HG03135 (cell line): ENCODE measurements around the gene MTF1.

Experiments
- ATAC-seq: cut with Tn5 transposase; IDR thresholded peaks from one replicate; pipeline ENCODE4 v1.9.1; 2021; ENCODE audit warnings: mild to moderate bottlenecking, moderate library complexity; ENCODE audit not compliant: unreplicated experiment

The MTF1 gene

DNA sequence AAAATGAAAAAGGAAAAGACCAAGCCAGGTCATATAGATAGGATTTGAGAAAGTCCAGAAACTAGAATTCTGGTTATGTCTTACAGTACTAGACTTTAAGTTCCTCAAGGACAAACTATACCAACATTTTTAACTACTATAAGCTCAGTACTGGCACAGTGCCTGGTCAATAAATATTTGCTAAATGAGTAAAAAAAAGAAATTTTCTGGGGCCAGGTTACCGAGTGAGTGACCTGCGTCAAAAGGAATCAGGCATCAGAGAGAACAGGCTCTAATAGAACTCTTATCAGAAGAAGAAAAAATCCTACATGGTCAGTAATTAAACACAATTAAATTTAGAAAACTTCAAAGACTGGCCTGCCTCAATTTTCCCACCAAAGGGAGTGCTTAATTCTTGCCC is 27.6 kb downstream of the MTF1 start:
- ATAC-seq = no peak

DNA sequence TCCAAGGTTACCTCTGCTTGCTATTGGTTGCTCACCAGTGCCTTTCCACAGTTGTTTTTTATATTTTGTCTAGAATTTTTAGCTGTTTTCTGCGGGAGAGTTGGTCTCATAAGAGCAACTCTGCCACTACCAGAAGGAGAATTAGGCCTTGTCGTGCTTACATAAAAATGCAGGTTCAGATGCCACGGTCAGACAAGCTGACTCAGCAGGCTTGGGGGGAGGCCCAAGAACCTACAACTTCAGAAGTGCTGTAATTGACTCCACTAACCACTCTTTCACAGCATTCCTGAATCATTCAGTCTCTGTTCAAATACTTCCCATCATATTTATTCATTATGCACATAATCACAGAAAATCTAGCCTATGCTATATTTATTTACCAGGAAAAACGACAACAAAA is 28.3 kb downstream of the MTF1 start:
- no peak for ATAC-seq

GRCh38 chr1:37828410-37829074 is 30.9 kb downstream of the MTF1 start:
- no peak for ATAC-seq

- ATAC-seq = no peak
Observed at GRCh38 chr1:37825506-37825905, 33.9 kb downstream of the MTF1 start.

GRCh38 chr1:37824001-37824400 is 35.4 kb downstream of the MTF1 start:
- no peak for ATAC-seq

DNA sequence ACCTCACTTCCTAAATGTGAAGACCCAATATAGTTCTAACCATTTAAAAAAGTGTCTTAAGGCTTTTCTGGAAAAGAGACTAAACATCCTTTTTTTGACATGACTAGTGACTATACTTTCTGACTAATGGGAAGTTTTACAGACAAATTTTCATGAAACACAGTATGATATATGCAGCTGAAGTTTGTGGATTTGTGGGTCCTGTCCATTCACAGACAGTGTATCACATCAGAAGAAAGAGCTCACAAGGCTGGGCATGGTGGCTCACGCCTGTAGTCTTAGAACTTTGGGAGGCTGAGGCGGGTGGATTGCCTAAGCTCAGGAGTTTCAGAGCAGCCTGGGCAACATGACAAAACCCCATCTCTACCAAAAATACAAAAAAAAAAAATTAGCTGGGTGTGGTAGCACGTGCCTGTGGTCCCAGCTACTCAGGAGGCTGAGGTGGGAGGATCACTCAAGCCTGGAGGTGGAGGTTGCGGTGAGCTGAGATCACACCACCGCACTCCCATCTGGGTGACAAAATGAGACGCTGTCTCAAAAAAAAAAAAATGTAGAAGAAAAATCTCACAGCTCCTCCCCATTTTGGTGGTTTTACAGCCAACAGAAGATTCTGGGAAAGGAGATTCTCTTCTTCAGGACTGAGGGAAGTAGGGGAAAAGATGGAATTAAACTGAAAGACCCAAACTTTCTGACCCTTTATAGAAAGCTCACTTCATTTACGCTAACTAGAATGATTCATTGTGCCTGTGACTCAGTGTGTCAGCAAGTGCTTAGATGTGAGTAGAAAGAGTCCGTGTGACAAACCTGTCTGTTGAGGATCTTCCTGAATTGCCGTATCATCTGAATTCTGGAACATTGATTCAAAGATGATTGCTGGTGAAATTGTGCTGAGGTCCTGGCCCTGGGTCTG is 36.2 kb downstream of the MTF1 start:
- no peak for ATAC-seq

DNA sequence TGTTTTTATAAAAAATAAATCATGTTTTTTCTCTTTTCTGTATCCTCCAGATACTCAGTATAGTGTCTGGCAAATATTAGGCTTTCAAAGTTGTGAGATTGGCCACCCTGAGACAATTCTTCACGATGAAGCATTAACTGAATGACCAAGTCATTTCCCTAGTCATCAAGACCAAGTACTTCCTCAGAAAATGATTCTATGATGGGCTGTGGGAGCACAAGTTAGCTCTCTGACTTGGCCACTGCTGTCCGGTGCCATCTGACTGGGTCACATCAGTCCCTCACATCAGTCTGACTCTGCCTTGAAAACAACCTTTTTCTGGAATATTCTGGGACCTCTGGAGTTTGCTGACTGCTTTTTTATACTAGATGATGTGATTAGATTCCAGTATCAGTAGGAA is 37.9 kb downstream of the MTF1 start:
- ATAC-seq = no peak

GRCh38 chr1:37817481-37817880 is 41.9 kb downstream of the MTF1 start:
- ATAC-seq = no peak

- no peak for ATAC-seq
Observed at GRCh38 chr1:37814252-37814651, 45.1 kb downstream of the MTF1 start.

DNA sequence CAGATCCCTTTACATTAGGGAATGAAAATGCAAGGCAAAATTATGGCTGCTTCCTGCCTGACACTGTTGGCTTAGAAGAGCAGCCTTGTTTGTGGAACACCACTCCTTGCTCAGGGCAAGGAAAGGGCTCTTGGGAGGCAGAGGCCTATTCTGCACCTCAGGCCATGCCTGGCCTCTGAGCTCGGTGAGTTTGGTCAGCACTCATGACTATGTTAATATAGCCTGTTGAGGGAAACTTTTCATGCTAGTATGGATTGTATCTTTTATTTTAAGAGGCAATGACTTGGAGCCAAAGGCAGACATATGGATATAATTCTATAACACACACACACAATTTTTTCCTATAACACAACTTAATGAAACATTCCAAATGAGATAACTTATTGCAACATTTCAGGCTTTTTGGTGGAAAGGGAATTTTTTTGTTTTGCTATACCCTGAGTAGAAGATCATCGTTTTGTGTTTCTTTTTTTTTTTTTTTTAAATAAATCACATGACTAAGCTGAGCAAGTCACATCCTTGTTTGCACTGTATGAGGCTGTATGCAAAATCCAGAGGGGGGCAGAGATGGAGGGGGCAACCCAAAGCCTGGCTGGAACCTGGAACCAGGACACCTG is 45.8 kb downstream of the MTF1 start:
- no peak for ATAC-seq

DNA sequence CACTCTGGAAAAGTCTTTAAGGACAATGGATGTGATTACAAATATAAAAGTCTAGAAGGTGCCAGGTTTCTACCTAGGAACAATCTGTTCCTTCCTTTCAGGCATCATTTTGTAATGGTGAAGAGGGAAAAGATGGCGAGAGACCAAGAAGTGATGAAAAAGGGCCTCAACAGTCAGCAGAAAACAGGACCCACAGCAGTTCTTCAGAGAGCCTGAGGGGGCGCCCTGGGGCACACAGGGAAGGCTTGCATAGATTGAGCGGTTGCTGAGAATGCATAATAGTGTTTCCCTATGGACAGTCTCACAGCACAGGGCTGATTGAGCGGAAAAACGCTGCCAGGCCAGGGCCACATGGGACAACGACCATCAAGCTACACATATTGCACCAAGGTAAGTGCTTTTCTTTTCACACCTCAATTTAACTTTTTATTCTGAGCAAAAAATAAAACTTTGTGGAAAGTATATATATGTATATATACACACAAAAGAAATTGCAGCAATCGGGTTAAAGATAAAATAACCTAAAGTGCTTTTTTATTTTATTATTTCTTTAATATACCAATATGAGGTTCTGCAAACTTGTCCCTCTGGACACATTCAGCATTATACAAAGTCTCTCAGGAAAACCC is 48.3 kb downstream of the MTF1 start:
- ATAC-seq = no peak

DNA sequence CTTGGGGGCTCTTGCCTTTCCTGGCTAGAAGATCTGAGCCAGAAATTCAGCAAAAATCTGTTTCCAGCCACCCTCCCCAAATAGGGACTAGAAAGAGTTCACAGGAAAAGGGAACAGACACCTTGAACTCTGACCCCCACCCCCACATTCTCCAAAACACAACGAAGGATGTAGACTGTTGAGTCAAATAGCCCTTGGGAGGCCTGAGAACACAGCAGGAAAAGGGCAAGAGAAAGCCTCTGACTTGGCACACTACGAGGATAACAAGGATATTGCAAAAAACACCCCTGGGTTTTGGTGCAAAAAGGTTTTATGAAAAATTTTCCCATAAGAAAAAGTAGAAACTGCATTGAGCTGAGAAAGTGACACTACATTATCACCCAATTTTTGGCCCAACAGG is 49.5 kb downstream of the MTF1 start:
- no peak for ATAC-seq

GRCh38 chr1:37808369-37809319 is 50.7 kb downstream of the MTF1 start:
- peak; percentile 36 for ATAC-seq

DNA sequence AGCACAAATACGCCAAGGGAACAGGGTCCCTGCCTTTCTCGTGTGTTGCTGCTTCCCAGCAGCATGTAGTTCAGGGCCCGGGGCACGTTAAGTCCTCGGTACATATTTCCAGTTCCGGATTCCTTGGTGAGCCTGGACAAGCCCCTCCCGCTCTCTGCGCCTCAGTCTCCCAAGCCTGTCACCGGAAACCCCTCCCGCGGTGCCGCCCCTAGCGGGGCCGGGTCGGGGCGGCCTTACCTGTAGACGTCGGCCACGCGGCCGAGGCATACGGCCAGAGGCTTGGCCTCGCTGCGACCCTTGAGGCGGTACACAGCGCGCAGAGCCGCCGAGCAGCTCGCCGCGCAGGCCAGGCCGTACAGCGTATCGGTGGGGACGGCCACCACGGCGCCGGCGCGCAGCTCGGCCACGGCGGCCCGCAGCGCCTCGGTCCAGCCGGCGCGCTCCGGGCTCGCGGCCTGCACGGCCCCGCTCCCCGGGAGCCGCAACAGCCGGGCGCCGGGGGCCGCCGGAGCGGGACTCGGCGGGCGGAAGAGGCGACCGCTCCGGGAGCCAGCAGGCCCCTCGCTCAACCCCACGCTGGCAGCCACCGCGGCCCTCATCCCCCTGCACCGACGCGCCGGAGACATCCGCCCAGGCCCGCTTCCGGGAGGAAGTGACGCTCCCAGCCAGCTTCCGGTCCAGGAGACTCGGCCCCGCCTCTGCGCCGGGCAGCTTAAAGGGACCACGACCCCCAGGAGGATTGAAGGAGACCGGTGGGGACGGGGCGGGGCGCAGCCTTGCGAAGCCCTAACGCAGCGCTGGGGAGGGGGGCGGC is 51.6 kb downstream of the MTF1 start, which contains the start of the genes C1orf122 and YRDC:
Gene C1orf122 (plus strand): TSS at position 236 of the 814 bp plus-strand sequence. CDS start 615 bp downstream, outside the sequence.
Gene YRDC (minus strand): TSS at position 654 of the 814 bp plus-strand sequence. CDS start 28 bp downstream, at position 626.
- ATAC-seq = peak; percentile 86

DNA sequence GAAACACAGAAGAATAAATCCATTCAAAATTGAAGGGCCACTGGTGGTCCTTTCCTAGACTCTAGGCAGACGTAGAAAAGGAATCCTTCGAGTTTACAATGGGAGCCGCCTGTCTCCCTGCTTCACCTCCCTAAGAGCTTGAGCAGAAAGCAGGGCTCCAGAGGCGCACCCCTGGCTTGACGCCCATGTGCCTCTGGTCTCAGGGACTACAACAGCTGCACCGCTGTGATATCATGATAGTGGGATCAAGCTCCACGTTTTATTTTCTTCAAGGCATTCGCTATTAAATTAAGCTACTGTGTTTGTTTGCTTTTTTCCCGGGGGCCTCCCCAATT is 52.2 kb downstream of the MTF1 start:
- no peak for ATAC-seq

DNA sequence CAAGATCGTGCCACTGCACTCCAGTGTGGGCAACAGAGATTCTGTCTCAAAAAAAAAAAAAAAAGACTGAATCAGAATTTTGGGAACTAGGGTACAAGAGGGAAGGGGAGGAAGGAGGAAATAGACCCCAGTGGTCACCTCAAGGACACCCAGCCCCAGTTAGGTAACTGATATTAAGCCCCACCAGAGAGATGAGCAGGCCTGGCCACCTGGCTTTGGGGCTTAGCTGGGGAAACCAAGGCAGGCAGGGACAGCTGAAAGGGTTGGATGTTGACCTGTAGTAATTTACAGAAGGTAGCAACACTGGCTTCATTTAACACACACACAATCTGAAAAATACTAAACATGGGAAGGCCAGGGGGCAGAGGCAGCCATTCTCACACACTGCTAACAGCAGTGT is 57.0 kb downstream of the MTF1 start:
- no peak for ATAC-seq

DNA sequence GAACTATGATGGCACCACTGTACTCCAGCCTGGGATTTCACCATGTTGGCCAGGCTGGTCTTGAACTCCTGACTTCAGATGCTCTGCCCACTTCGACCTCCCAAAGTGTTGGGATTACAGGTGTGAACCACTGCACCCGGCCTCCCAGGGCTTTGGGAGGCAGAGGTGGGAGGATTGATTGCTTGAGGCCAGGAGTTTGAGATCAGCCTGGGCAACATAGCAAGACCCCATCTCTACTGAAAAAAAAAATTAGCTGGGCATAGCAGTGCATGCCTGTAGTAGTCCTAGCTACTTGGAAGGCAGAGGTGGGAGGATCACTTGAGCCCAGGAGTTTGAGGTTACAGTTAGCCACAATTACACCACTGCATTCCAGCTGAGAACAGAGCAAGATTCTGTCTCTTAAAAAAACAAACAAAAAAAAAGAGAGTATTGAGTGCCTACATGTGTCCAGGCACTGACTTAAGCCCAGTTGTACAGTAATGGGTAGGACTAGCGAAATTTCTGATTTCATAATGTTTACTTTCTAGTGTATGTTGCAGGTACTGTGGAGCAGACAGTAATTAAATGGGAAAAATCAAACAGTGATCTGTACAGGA is 61.5 kb downstream of the MTF1 start:
- no peak for ATAC-seq

GRCh38 chr1:37795340-37796125 is 63.9 kb downstream of the MTF1 start:
- no peak for ATAC-seq
